Measurements from ENCODE around the gene DENND1A. TPM values are rescaled to one million over a fixed set of nuclear protein-coding genes. Genes with fewer than 3 reads are reported as not detected.

The DENND1A gene
- total RNA-seq, 2 donors from 2014 or later = 18.9 to 26.8 TPM

- TF ChIP-seq POLR2AphosphoS5 (IDR thresholded peaks at IDR 0.05) (no peak), POLR2A (IDR thresholded peaks at IDR 0.05) (no peak), CTCF (IDR thresholded peaks at IDR 0.05) (no peak)
- 94% methylated on average over 4 of the region's 4 CpGs for WGBS
- Histone ChIP-seq H3K27me3 (replicated peaks; ENCODE audit: insufficient read depth) (no peaks in the 10 kb centered on the region), H3K9me3 (no peaks in the 10 kb centered on the region), H3K4me3 (no peak overlapping the region), H3K4me1 (replicated peaks) (no peaks in the 10 kb centered on the region), H3K27ac (no peak overlapping the region), H3K36me3 (no peaks in the 10 kb centered on the region)
- intact Hi-C loops (cut with DNase I) = no loop called here
- DNase-seq (ENCODE audit: low spot score) = no peak
Observed at GRCh38 chr9:123807251-123807650, 122.7 kb downstream of the DENND1A start.

- H3K4me1 ChIP-seq (replicated peaks) = no peaks in the 10 kb centered on the region
- DNase-seq (ENCODE audit: low spot score) = no peak
- no peaks in the 10 kb centered on the region for H3K27me3 ChIP-seq (replicated peaks; ENCODE audit: insufficient read depth)
- H3K27ac ChIP-seq = no peak overlapping the region
- H3K4me3 ChIP-seq = no peak overlapping the region
- no peaks in the 10 kb centered on the region for H3K36me3 ChIP-seq
- H3K9me3 ChIP-seq = no peaks in the 10 kb centered on the region
- intact Hi-C loops (cut with DNase I) = no loop called here
- TF ChIP-seq POLR2A (IDR thresholded peaks at IDR 0.05) (no peak), POLR2AphosphoS5 (IDR thresholded peaks at IDR 0.05) (no peak), CTCF (IDR thresholded peaks at IDR 0.05) (no peak)
Observed at GRCh38 chr9:123806829-123807228, 123.1 kb downstream of the DENND1A start.

- TF ChIP-seq POLR2AphosphoS5 (IDR thresholded peaks at IDR 0.05) (no peak), CTCF (IDR thresholded peaks at IDR 0.05) (no peak), POLR2A (IDR thresholded peaks at IDR 0.05) (no peak)
- intact Hi-C loops (cut with DNase I) = no loop called here
- Histone ChIP-seq H3K36me3 (no peaks in the 10 kb centered on the region), H3K4me1 (replicated peaks) (peaks cover 2% of the 10 kb centered on the region), H3K27ac (no peak overlapping the region), H3K4me3 (no peak overlapping the region), H3K27me3 (replicated peaks; ENCODE audit: insufficient read depth) (no peaks in the 10 kb centered on the region), H3K9me3 (no peaks in the 10 kb centered on the region)
- 85% methylated on average over 1 of the region's 1 CpG for WGBS
- no peak for DNase-seq (ENCODE audit: low spot score)
Observed at GRCh38 chr9:123798195-123798594, 131.7 kb downstream of the DENND1A start.

GRCh38 chr9:123796618-123797484, 133.1 kb downstream of the DENND1A start:
- no peak for DNase-seq (ENCODE audit: low spot score)
- intact Hi-C loops (cut with DNase I) = no loop called here
- Histone ChIP-seq H3K9me3 (no peaks in the 10 kb centered on the region), H3K36me3 (no peaks in the 10 kb centered on the region), H3K27ac (no peak overlapping the region), H3K27me3 (replicated peaks; ENCODE audit: insufficient read depth) (no peaks in the 10 kb centered on the region), H3K4me1 (replicated peaks) (peaks cover 2% of the 10 kb centered on the region), H3K4me3 (no peak overlapping the region)
- WGBS = 79% methylated on average over 7 of the region's 7 CpGs
- TF ChIP-seq POLR2A (IDR thresholded peaks at IDR 0.05) (no peak), POLR2AphosphoS5 (IDR thresholded peaks at IDR 0.05) (no peak), CTCF (IDR thresholded peaks at IDR 0.05) (no peak)

GRCh38 chr9:123796094-123796493, 133.8 kb downstream of the DENND1A start:
- no peaks in the 10 kb centered on the region for H3K27me3 ChIP-seq (replicated peaks; ENCODE audit: insufficient read depth)
- no peaks in the 10 kb centered on the region for H3K36me3 ChIP-seq
- no peak overlapping the region for H3K4me3 ChIP-seq
- no peaks in the 10 kb centered on the region for H3K9me3 ChIP-seq
- intact Hi-C loops (cut with DNase I) = no loop called here
- no peak overlapping the region for H3K27ac ChIP-seq
- WGBS = 98% methylated on average over 2 of the region's 2 CpGs
- peaks cover 2% of the 10 kb centered on the region for H3K4me1 ChIP-seq (replicated peaks)
- TF ChIP-seq POLR2AphosphoS5 (IDR thresholded peaks at IDR 0.05) = no peak
- no peak for TF ChIP-seq CTCF (IDR thresholded peaks at IDR 0.05)
- no peak for TF ChIP-seq POLR2A (IDR thresholded peaks at IDR 0.05)
- no peak for DNase-seq (ENCODE audit: low spot score)
